ENCODE measurements around the gene THSD7B. TPM values are rescaled to one million over a fixed set of nuclear protein-coding genes. Genes with fewer than 3 reads are reported as not detected.

The THSD7B gene
- total RNA-seq, 4 donors from 2014 or later: 0.12 to 1.1 (median 0.39) TPM

- no peak for ATAC-seq
- no peaks in the 10 kb centered on the region for H3K9me3 ChIP-seq
- no peaks in the 10 kb centered on the region for H3K27me3 ChIP-seq
- TF ChIP-seq POLR2A (IDR thresholded peaks at IDR 0.05) (no peak), POLR2AphosphoS5 (IDR thresholded peaks at IDR 0.05) (no peak), EP300 (IDR thresholded peaks at IDR 0.05) (no peak), CTCF (IDR thresholded peaks at IDR 0.05) (no peak)
- H3K4me3 ChIP-seq: no peak overlapping the region
- H3K36me3 ChIP-seq: no peaks in the 10 kb centered on the region
- WGBS, 2 donors (ENCODE audit: low coverage in 1 of 2): 91 to 94% methylated on average over 1 of the region's 1 CpG
- no peak overlapping the region for H3K27ac ChIP-seq
- H3K4me1 ChIP-seq: no peaks in the 10 kb centered on the region
These were observed 62.8 kb downstream of the THSD7B start for GRCh38 chr2:136828162-136828561.

GRCh38 chr2:136828774-136829173 is 63.4 kb downstream of the THSD7B start:
- TF ChIP-seq EP300 (IDR thresholded peaks at IDR 0.05) (no peak), CTCF (IDR thresholded peaks at IDR 0.05) (no peak), POLR2AphosphoS5 (IDR thresholded peaks at IDR 0.05) (no peak), POLR2A (IDR thresholded peaks at IDR 0.05) (no peak)

GRCh38 chr2:136844546-136844945 is 79.2 kb downstream of the THSD7B start:
- no peak for ATAC-seq
- H3K27ac ChIP-seq: no peak overlapping the region
- TF ChIP-seq POLR2A (IDR thresholded peaks at IDR 0.05) (no peak), POLR2AphosphoS5 (IDR thresholded peaks at IDR 0.05) (no peak), CTCF (IDR thresholded peaks at IDR 0.05) (no peak), EP300 (IDR thresholded peaks at IDR 0.05) (no peak)
- no peak overlapping the region for H3K4me3 ChIP-seq
- no peaks in the 10 kb centered on the region for H3K36me3 ChIP-seq
- no peaks in the 10 kb centered on the region for H3K4me1 ChIP-seq
- H3K27me3 ChIP-seq: peaks cover 7% of the 10 kb centered on the region
- 13 to 88% methylated on average over 1 of the region's 1 CpG for WGBS, 2 donors (ENCODE audit: low coverage in 1 of 2)
- no peaks in the 10 kb centered on the region for H3K9me3 ChIP-seq

More at GRCh38 chr2:136828774-136829173, 63.4 kb downstream of the THSD7B start:
- Histone ChIP-seq H3K36me3 (no peaks in the 10 kb centered on the region), H3K4me3 (no peak overlapping the region), H3K27me3 (no peaks in the 10 kb centered on the region), H3K9me3 (no peaks in the 10 kb centered on the region), H3K27ac (no peak overlapping the region), H3K4me1 (no peaks in the 10 kb centered on the region)
- ATAC-seq: no peak
- 33 to 60% methylated on average over 1 of the region's 1 CpG for WGBS, 2 donors (ENCODE audit: low coverage in 1 of 2)

GRCh38 chr2:136858656-136859055 is 93.3 kb downstream of the THSD7B start:
- no peak for ATAC-seq
- TF ChIP-seq CTCF (IDR thresholded peaks at IDR 0.05) (no peak), POLR2A (IDR thresholded peaks at IDR 0.05) (no peak), EP300 (IDR thresholded peaks at IDR 0.05) (no peak), POLR2AphosphoS5 (IDR thresholded peaks at IDR 0.05) (no peak)
- no peak overlapping the region for H3K4me3 ChIP-seq
- no peaks in the 10 kb centered on the region for H3K4me1 ChIP-seq
- H3K27me3 ChIP-seq: no peaks in the 10 kb centered on the region
- H3K36me3 ChIP-seq: no peaks in the 10 kb centered on the region
- H3K27ac ChIP-seq: no peak overlapping the region
- WGBS, 2 donors (ENCODE audit: low coverage in 1 of 2): 43 to 54% methylated on average over 7 of the region's 7 CpGs
- H3K9me3 ChIP-seq: no peaks in the 10 kb centered on the region

- Histone ChIP-seq H3K4me1 (no peaks in the 10 kb centered on the region), H3K27me3 (no peaks in the 10 kb centered on the region), H3K4me3 (no peak overlapping the region), H3K9me3 (no peaks in the 10 kb centered on the region), H3K36me3 (no peaks in the 10 kb centered on the region), H3K27ac (no peak overlapping the region)
- no peak for ATAC-seq
- 50 to 84% methylated on average over 1 to 2 of the region's 2 CpGs for WGBS, 2 donors (ENCODE audit: low coverage in 1 of 2)
- TF ChIP-seq CTCF (IDR thresholded peaks at IDR 0.05) (no peak), POLR2AphosphoS5 (IDR thresholded peaks at IDR 0.05) (no peak), POLR2A (IDR thresholded peaks at IDR 0.05) (no peak), EP300 (IDR thresholded peaks at IDR 0.05) (no peak)
These were observed 95.2 kb downstream of the THSD7B start for GRCh38 chr2:136860443-136860958.
